Type B pancreatic cell (in vitro differentiated cells): ENCODE data around the gene PLA2G4F. TPM values are rescaled to one million over a fixed set of nuclear protein-coding genes. Genes with fewer than 3 reads are reported as not detected.

ENCODE experiments used
- DNase-seq: peaks from one replicate; pipeline ENCODE4 v3.0.0; 2021; ENCODE audit warnings: mixed read lengths; ENCODE audit not compliant: unreplicated experiment; ENCODE audit errors: extremely low spot score
- H3K27ac Mint-ChIP-seq: 2 replicates; pipeline ENCODE4 v1.8.0; 2021; ENCODE audit warnings: mild to moderate bottlenecking, mixed read lengths
- H3K27me3 Mint-ChIP-seq: 2 replicates; pipeline ENCODE4 v1.8.0; 2021; ENCODE audit warnings: mixed read lengths
- H3K36me3 Mint-ChIP-seq: 2 replicates; pipeline ENCODE4 v1.8.0; 2021; ENCODE audit warnings: mixed read lengths
- H3K4me1 Mint-ChIP-seq: one replicate; pipeline ENCODE4 v1.8.0; 2021; ENCODE audit warnings: mixed read lengths; ENCODE audit not compliant: unreplicated experiment
- H3K4me3 Mint-ChIP-seq: 2 replicates; pipeline ENCODE4 v1.8.0; 2021; ENCODE audit warnings: mild to moderate bottlenecking, mixed read lengths
- H3K9me3 Mint-ChIP-seq: 2 replicates; pipeline ENCODE4 v1.8.0; 2021; ENCODE audit warnings: mixed read lengths
- CTCF ChIP-seq: fragments of 200-600 bp; sonication (generic); conservative IDR thresholded peaks from 2 replicates; pipeline ENCODE4 v1.5.0; 2021; ENCODE audit warnings: antibody characterized with exemption, mild to moderate bottlenecking
- total RNA-seq: library from RNA; stranded (reverse); gene quantifications from 2 replicates; pipeline ENCODE4 v1.2.1, GENCODE V29; 2021; ENCODE audit warnings: low replicate concordance

The PLA2G4F gene
- total RNA-seq, 1 donor from 2014 or later = 1.1 TPM

- H3K27me3 Mint-ChIP-seq = no peaks in the 10 kb centered on the region
- no peak for DNase-seq
These were observed 5.3 kb downstream of the PLA2G4F start for GRCh38 chr15:42151141-42151561.

GRCh38 chr15:42150219-42150970, 6.0 kb downstream of the PLA2G4F start:
- Mint-ChIP-seq H3K4me1 (peaks cover 24% of the 10 kb centered on the region), H3K27me3 (no peaks in the 10 kb centered on the region), H3K36me3 (no peaks in the 10 kb centered on the region), H3K9me3 (no peaks in the 10 kb centered on the region), H3K27ac (no peak overlapping the region), H3K4me3 (no peak overlapping the region)
- DNase-seq = no peak
- TF ChIP-seq CTCF = no peak

More at GRCh38 chr15:42151141-42151561, 5.3 kb downstream of the PLA2G4F start:
- Mint-ChIP-seq H3K4me3 (no peak overlapping the region), H3K36me3 (no peaks in the 10 kb centered on the region), H3K9me3 (no peaks in the 10 kb centered on the region), H3K27ac (peak overlapping the region; percentile 68), H3K4me1 (peaks cover 28% of the 10 kb centered on the region)
- TF ChIP-seq CTCF = no peak

- Mint-ChIP-seq H3K36me3 (no peaks in the 10 kb centered on the region), H3K4me3 (no peak overlapping the region), H3K27ac (no peak overlapping the region), H3K4me1 (peaks cover 24% of the 10 kb centered on the region), H3K27me3 (no peaks in the 10 kb centered on the region), H3K9me3 (no peaks in the 10 kb centered on the region)
- TF ChIP-seq CTCF = no peak
- no peak for DNase-seq
These were observed 6.8 kb downstream of the PLA2G4F start for GRCh38 chr15:42149493-42150218.

- no peaks in the 10 kb centered on the region for H3K9me3 Mint-ChIP-seq
- H3K36me3 Mint-ChIP-seq = no peaks in the 10 kb centered on the region
- peaks cover 24% of the 10 kb centered on the region for H3K4me1 Mint-ChIP-seq
- H3K4me3 Mint-ChIP-seq = no peak overlapping the region
- H3K27me3 Mint-ChIP-seq = no peaks in the 10 kb centered on the region
- H3K27ac Mint-ChIP-seq = no peak overlapping the region
- no peak for TF ChIP-seq CTCF
- no peak for DNase-seq
These were observed 7.5 kb downstream of the PLA2G4F start for GRCh38 chr15:42148808-42149492.

GRCh38 chr15:42147431-42147735, 9.1 kb downstream of the PLA2G4F start:
- peaks cover 23% of the 10 kb centered on the region for H3K4me1 Mint-ChIP-seq
- no peaks in the 10 kb centered on the region for H3K9me3 Mint-ChIP-seq
- no peaks in the 10 kb centered on the region for H3K27me3 Mint-ChIP-seq
- no peak for DNase-seq
- no peaks in the 10 kb centered on the region for H3K36me3 Mint-ChIP-seq
- H3K27ac Mint-ChIP-seq = no peak overlapping the region
- H3K4me3 Mint-ChIP-seq = no peak overlapping the region
- no peak for TF ChIP-seq CTCF
